B cell (primary cell): ENCODE measurements around the gene CDC26. TPM values are rescaled to one million over a fixed set of nuclear protein-coding genes. Genes with fewer than 3 reads are reported as not detected.

Experiments
- ATAC-seq: fragments of 200-7000 bp; cut with Tn5 transposase; one replicate; pipeline ENCODE4 v1.10.0; 2021; ENCODE audit warnings: low read depth, mild to moderate bottlenecking, moderate number of reproducible peaks, moderate library complexity
- CTCF ChIA-PET: fragments of 350-600 bp; sonication (Branson Sonifier 250); formaldehyde crosslinking; loops from one replicate; lab custom pipeline; 2021; ENCODE audit warnings: antibody characterized with exemption, inconsistent platforms; lab: Charles Lee
- POLR2A ChIA-PET: fragments of 350-600 bp; sonication (Branson Sonifier 250); formaldehyde crosslinking; loops from one replicate; lab custom pipeline; 2021; ENCODE audit warnings: antibody characterized with exemption; lab: Charles Lee
- DNase-seq: peaks from one replicate; pipeline ENCODE4 v3.0.0; 2013
- H2AFZ ChIP-seq: 2 replicates; pipeline ENCODE4 v1.6.1; 2012; ENCODE audit warnings: mild to moderate bottlenecking, low read depth, low read length; ENCODE audit not compliant: insufficient read depth, poor library complexity, severe bottlenecking
- H3K27ac ChIP-seq, 2 donors: 1 replicate in 1 of 2; 2 replicates in 1 of 2; pipeline ENCODE4 v1.5.1; 2012 to 2013; ENCODE audit warnings: low read length in 2 of 2, mild to moderate bottlenecking in 2 of 2, moderate library complexity in 1 of 2
- H3K27me3 ChIP-seq, 4 experiments: fragments of 200-600 bp in 1 of 4; sonication (generic) in 1 of 4; replicated peaks in 1 of 4; 1 replicate in 2 of 4; 2 replicates in 2 of 4; pipeline versions ENCODE4 v1.6.1 to v1.7.0; 2013 to 2016; ENCODE audit warnings: low read length in 3 of 4, mild to moderate bottlenecking in 2 of 4, mixed read lengths in 1 of 4, moderate library complexity in 1 of 4; ENCODE audit not compliant: insufficient read depth in 4 of 4, control insufficient read depth in 3 of 4; ENCODE audit errors: control extremely low read depth in 1 of 4
- H3K36me3 ChIP-seq, 2 experiments: replicated peaks in 1 of 2; 1 replicate in 1 of 2; 2 replicates in 1 of 2; pipeline versions ENCODE4 v1.6.1 to v1.7.1; 2013; ENCODE audit warnings: low read length in 1 of 2; ENCODE audit not compliant: insufficient read depth in 2 of 2, control insufficient read depth in 1 of 2; ENCODE audit errors: control extremely low read depth in 1 of 2, extremely low read depth in 1 of 2
- H3K4me1 ChIP-seq, 2 donors: fragments of 200-600 bp in 1 of 2; sonication (generic) in 1 of 2; 1 replicate in 1 of 2; 2 replicates in 1 of 2; pipeline versions ENCODE4 v1.5.1 to v1.6.1; 2013 to 2017; ENCODE audit warnings: low read length in 2 of 2; ENCODE audit not compliant: control insufficient read depth in 2 of 2, insufficient read depth in 2 of 2
- H3K4me2 ChIP-seq: replicated peaks from 2 replicates; pipeline ENCODE3; 2012; ENCODE audit warnings: mild to moderate bottlenecking, low read depth, low read length; ENCODE audit not compliant: poor library complexity, severe bottlenecking
- H3K4me3 ChIP-seq, 5 experiments: fragments of 200-600 bp in 1 of 5; sonication (generic) in 1 of 5; 1 replicate in 3 of 5; 2 replicates in 2 of 5; pipeline versions ENCODE4 v1.5.1 to v1.7.0; 2011 to 2016; ENCODE audit warnings: low read length in 4 of 5, mild to moderate bottlenecking in 4 of 5, low read depth in 2 of 5, control low read depth in 1 of 5, moderate library complexity in 1 of 5; ENCODE audit not compliant: insufficient read depth in 1 of 5; ENCODE audit errors: control extremely low read depth in 1 of 5, extremely low read depth in 1 of 5
- H3K79me2 ChIP-seq: fragments of 200-600 bp; sonication (generic); one replicate; pipeline ENCODE4 v1.6.0; 2016; ENCODE audit warnings: low read length; ENCODE audit not compliant: control insufficient read depth, insufficient read depth
- H3K9ac ChIP-seq: fragments of 200-600 bp; sonication (generic); 2 replicates; pipeline ENCODE4 v1.6.1; 2017; ENCODE audit warnings: mild to moderate bottlenecking, low read length, moderate library complexity
- H3K9me3 ChIP-seq, 3 donors: one replicate each; pipeline versions ENCODE4 v1.6.1 to v1.7.1; 2013; ENCODE audit warnings: low read length in 2 of 3; ENCODE audit not compliant: control insufficient read depth in 2 of 3, insufficient read depth in 1 of 3; ENCODE audit errors: control extremely low read depth in 1 of 3
- H4K20me1 ChIP-seq: 2 replicates; pipeline ENCODE4 v1.6.0; 2012; ENCODE audit warnings: mild to moderate bottlenecking, low read length; ENCODE audit not compliant: insufficient read depth, control insufficient read depth, poor library complexity, severe bottlenecking
- H3K27ac Mint-ChIP-seq: one replicate; pipeline ENCODE4 v1.8.0; 2021; ENCODE audit warnings: mixed read lengths
- H3K27me3 Mint-ChIP-seq: one replicate; pipeline ENCODE4 v1.8.0; 2021; ENCODE audit warnings: mixed read lengths
- H3K4me1 Mint-ChIP-seq: one replicate; pipeline ENCODE4 v1.8.0; 2021; ENCODE audit warnings: mixed read lengths
- H3K4me3 Mint-ChIP-seq: one replicate; pipeline ENCODE4 v1.8.0; 2021; ENCODE audit warnings: mixed read lengths
- H3K9me3 Mint-ChIP-seq: one replicate; pipeline ENCODE4 v1.8.0; 2022; ENCODE audit warnings: mixed read lengths; ENCODE audit not compliant: insufficient read depth
- EZH2 ChIP-seq: IDR thresholded peaks from 2 replicates; pipeline ENCODE4 v1.6.1; 2012; ENCODE audit warnings: borderline replicate concordance, low read depth, mild to moderate bottlenecking, moderate library complexity, low read length; ENCODE audit not compliant: insufficient read depth, poor library complexity, severe bottlenecking
- WGBS: methylation state at CpG from one replicate; pipeline ENCODE4 v1.1.5; 2013; ENCODE audit warnings: missing lambda C conversion rate; ENCODE audit not compliant: insufficient coverage; 5-methylcytosine and 5-hydroxymethylcytosine counted together
- intact Hi-C: fragments of 100-400 bp; cut with micrococcal nuclease; formaldehyde crosslinking; loops from one replicate; pipeline ENCODE4 v1.10.0; 2022
- polyA plus RNA-seq: library from polyadenylated mRNA; depleted of rRNA; stranded (reverse); fragments of >200 nt; gene quantifications from 2 replicates; pipeline ENCODE4 v1.2.3, GENCODE V29; 2012
- total RNA-seq, 2 donors: library from RNA; stranded (reverse); fragments of 120-200 nt in 1 of 2; gene quantifications; 1 replicate in 1 of 2; 2 replicates in 1 of 2; pipeline versions ENCODE4 v1.2.3 to v1.2.4, GENCODE V29; 2013 to 2022
- TF ChIP-seq, protein P1 (sequence below): fragments of 200-600 bp; IDR thresholded peaks from one replicate; pipeline ENCODE4 v1.8.0; 2022; ENCODE audit warnings: antibody characterized with exemption, mild to moderate bottlenecking

The CDC26 gene
- total and polyA plus RNA-seq, 2 donors (not counting 1 experiment from before 2014, with no cell fraction given) = 14.8 to 32.9 TPM

DNA sequence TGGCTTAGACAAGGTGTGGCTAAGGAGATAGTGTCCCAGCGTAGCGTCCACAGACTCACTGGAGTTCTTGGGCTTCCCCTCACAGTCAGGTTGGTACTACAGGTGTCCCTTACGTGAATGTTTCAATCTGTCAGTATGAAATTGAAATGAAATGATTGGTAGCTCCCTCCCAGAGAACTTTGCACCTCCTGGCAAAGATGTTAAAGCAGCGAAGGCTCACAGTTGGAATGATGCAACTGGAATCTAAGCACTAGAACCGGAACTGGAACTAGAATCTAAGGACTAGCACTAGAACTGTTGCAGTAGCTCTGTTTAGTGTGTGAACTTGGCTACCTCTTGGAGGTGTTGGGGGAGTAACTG, 52.9 kb downstream of the CDC26 start:
- Histone ChIP-seq H2AFZ (peak overlapping the region; percentile 2), H3K9ac (no peak overlapping the region), H3K4me3 (no peak overlapping the region), H3K9me3 (peaks cover 0 to 4% (median 0%) of the 10 kb centered on the region in 3 donors), H3K4me2 (peak overlapping the region; percentile 91), H3K27ac (no peak overlapping the region), H3K4me1 (peaks cover 33 to 35% of the 10 kb centered on the region in 2 donors), H3K27me3 (no peaks in the 10 kb centered on the region), H4K20me1 (peaks cover 5% of the 10 kb centered on the region), H3K36me3 (no peaks in the 10 kb centered on the region), H3K79me2 (peaks cover 44% of the 10 kb centered on the region)
- no peaks in the 10 kb centered on the region for H3K27me3 Mint-ChIP-seq
- no peak for ATAC-seq
- intact Hi-C loops = loop anchor here (5.0 kb wide), 2 partner anchors 890 to 1325 kb away; partner anchors contain the start of genes PTBP3 and UGCG
- H3K4me1 Mint-ChIP-seq = peaks cover 44% of the 10 kb centered on the region
- no peak for DNase-seq
- H3K9me3 Mint-ChIP-seq = no peaks in the 10 kb centered on the region
- peak overlapping the region; percentile 70 for H3K27ac Mint-ChIP-seq
- TF ChIP-seq EZH2 = no peak
- TF ChIP-seq, protein P1, sequence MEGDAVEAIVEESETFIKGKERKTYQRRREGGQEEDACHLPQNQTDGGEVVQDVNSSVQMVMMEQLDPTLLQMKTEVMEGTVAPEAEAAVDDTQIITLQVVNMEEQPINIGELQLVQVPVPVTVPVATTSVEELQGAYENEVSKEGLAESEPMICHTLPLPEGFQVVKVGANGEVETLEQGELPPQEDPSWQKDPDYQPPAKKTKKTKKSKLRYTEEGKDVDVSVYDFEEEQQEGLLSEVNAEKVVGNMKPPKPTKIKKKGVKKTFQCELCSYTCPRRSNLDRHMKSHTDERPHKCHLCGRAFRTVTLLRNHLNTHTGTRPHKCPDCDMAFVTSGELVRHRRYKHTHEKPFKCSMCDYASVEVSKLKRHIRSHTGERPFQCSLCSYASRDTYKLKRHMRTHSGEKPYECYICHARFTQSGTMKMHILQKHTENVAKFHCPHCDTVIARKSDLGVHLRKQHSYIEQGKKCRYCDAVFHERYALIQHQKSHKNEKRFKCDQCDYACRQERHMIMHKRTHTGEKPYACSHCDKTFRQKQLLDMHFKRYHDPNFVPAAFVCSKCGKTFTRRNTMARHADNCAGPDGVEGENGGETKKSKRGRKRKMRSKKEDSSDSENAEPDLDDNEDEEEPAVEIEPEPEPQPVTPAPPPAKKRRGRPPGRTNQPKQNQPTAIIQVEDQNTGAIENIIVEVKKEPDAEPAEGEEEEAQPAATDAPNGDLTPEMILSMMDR = no peak
- CTCF ChIA-PET = interaction anchor here (1.7 to 5.6 kb wide), 5 partner anchors 9 to 435 kb away, joined by 4 to 39 read pairs (median 6); partner anchors contain the start of genes CDC26, PRPF4 and SLC31A2
- peak overlapping the region; percentile 95 for H3K4me3 Mint-ChIP-seq
- WGBS = 96% methylated on average over 4 of the region's 5 CpGs
- POLR2A ChIA-PET = interaction anchor here (0.6 kb wide), 1 partner anchor 534 kb away, joined by 3 read pairs; no protein-coding TSS in a partner anchor

DNA sequence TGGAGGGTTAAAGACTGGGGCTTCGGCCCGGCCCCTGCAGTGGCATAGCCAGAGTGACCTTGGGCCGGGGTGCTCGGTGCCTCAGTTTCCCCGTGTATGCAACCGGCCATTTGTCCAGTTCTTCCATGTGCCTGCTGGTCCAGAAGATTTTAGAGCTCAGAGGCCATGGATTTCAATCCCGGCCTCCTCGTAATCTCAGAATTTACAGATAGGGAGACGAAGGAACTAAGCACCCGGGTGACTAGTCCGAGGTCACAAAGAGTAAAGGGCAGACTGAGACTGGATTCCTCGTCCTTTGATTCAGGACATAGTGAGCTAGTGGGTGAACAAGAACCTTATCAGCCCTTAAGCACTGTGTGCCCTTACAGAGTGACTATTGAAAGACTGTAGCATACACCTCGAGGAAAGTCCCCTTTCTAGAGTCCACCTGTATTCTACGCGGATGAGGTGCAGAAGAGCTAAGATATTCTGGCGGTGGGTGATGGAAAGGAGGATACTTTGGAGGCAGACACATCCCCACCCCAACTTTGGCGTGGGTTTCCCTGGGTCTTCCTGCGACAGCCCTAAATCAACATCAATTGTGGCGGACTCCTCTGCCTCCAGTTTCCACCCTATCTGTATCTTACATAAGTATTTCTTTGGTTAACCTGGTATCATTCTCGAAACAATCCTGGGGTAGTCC, 53.4 kb downstream of the CDC26 start:
- Histone ChIP-seq H3K9ac (peak overlapping the region; percentile 95), H3K4me3 (peak overlapping the region; percentile 64 to 97 (median 94)), H2AFZ (peak overlapping the region; percentile 87), H3K27ac (peak overlapping the region; percentile 56 to 84), H3K36me3 (no peaks in the 10 kb centered on the region), H3K4me1 (peaks cover 33 to 35% of the 10 kb centered on the region in 2 donors), H3K4me2 (peak overlapping the region; percentile 91), H3K9me3 (peaks cover 0 to 4% (median 0%) of the 10 kb centered on the region in 3 donors), H4K20me1 (peaks cover 5% of the 10 kb centered on the region), H3K79me2 (peaks cover 48% of the 10 kb centered on the region), H3K27me3 (no peaks in the 10 kb centered on the region)
- H3K9me3 Mint-ChIP-seq = no peaks in the 10 kb centered on the region
- H3K4me3 Mint-ChIP-seq = peak overlapping the region; percentile 95
- peaks cover 44% of the 10 kb centered on the region for H3K4me1 Mint-ChIP-seq
- intact Hi-C loops = loop anchor here (1.0 to 5.0 kb wide), 7 partner anchors 10 to 1325 kb away; partner anchors contain the start of genes ALAD, CDC26, PRPF4 and PTBP3
- DNase-seq (peak; percentile 19), ATAC-seq (no peak)
- WGBS = 25% methylated on average over 17 of the region's 20 CpGs
- ChIA-PET CTCF (interaction anchor here (1.5 to 5.6 kb wide), 6 partner anchors 10 to 436 kb away, joined by 4 to 39 read pairs (median 6); partner anchors contain the start of genes CDC26, PRPF4 and SLC31A2), POLR2A (interaction anchor here (0.6 to 2.1 kb wide), 4 partner anchors 10 to 189 kb away, joined by 4 to 12 read pairs (median 8); partner anchors contain the start of genes C9orf43, CDC26, POLE3 and PRPF4)
- H3K27me3 Mint-ChIP-seq = no peaks in the 10 kb centered on the region
- H3K27ac Mint-ChIP-seq = peak overlapping the region; percentile 95
- no peak for TF ChIP-seq EZH2
- TF ChIP-seq, protein P1 = no peak
